Measurements from ENCODE around the gene ST6GALNAC1.

Gene ST6GALNAC1

DNA sequence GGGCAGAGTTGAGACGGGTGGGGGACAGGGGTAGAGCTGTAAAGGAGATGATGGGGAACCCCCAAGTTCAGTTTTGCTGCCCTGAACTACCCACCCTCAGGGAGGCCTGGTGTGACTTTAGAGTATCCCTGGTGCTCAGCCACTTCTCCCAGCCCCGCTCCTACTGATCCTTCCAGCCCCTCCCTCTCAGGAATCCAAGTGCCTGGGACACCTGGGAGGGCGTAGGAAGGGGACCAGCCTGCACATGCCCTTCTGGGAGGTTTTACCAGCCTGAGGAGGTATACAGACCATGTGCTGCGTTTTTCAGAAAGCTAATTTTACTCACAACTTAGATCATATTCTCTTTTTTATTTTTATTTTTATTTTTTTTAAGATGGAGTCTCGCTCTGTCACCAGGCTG, 62.0 kb downstream of the ST6GALNAC1 start:
- H3K27ac ChIP-seq: no peak overlapping the region

DNA sequence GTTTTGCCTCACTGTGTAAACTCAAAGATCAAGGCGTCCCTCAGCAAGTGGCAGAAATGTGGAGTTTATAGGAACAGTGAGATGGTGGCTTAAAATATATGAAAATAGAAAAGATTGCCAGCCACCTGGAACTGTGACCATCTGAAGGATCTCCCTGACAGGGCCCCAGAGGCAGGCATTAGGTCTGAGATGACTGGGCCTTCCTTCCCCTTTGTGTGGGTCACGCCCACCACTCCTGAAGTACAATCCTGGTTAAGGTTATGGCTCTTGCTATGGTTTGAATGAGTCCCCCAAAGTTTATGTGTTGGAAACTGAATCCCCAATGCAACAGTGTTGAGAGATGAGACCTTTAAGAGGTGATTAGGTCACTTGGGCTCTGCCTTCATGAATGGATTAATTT, 64.3 kb downstream of the ST6GALNAC1 start:
- TF ChIP-seq, protein P1, sequence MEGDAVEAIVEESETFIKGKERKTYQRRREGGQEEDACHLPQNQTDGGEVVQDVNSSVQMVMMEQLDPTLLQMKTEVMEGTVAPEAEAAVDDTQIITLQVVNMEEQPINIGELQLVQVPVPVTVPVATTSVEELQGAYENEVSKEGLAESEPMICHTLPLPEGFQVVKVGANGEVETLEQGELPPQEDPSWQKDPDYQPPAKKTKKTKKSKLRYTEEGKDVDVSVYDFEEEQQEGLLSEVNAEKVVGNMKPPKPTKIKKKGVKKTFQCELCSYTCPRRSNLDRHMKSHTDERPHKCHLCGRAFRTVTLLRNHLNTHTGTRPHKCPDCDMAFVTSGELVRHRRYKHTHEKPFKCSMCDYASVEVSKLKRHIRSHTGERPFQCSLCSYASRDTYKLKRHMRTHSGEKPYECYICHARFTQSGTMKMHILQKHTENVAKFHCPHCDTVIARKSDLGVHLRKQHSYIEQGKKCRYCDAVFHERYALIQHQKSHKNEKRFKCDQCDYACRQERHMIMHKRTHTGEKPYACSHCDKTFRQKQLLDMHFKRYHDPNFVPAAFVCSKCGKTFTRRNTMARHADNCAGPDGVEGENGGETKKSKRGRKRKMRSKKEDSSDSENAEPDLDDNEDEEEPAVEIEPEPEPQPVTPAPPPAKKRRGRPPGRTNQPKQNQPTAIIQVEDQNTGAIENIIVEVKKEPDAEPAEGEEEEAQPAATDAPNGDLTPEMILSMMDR (IDR thresholded peaks at IDR 0.05): no peak
- TF ChIP-seq ZFX (IDR thresholded peaks at IDR 0.05; ENCODE audit: borderline replicate concordance): no peak
- peak overlapping the region; percentile 72; the same call in 1 of the 2 replicates for H3K27ac ChIP-seq

More for the DNA sequence above, 62.0 kb downstream of the ST6GALNAC1 start:
- no peak for TF ChIP-seq ZFX (IDR thresholded peaks at IDR 0.05; ENCODE audit: borderline replicate concordance)
- TF ChIP-seq, protein P1 (IDR thresholded peaks at IDR 0.05): no peak

DNA sequence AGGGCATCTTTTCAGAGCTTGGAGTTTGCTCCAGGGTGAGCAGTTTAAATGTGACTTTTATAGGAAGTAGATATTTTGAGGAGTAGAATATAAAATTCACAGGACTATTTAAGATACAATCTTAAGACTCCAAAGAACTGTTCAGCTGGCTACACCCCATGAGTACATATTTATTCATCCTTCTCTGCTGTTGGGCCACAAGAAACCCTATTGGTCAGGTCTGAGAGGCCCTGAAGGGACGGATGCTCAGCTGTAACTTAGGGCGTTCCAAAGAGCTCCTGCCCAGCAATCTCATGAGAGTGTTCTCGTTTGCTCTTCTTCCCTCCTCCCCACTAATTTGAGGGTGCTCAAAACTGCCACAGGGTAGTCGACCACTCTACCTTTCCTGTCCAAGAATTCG, 65.2 kb downstream of the ST6GALNAC1 start:
- no peak for TF ChIP-seq ZFX (IDR thresholded peaks at IDR 0.05; ENCODE audit: borderline replicate concordance)
- TF ChIP-seq, protein P1 (IDR thresholded peaks at IDR 0.05): no peak
- H3K27ac ChIP-seq: peak overlapping the region; percentile 72

DNA sequence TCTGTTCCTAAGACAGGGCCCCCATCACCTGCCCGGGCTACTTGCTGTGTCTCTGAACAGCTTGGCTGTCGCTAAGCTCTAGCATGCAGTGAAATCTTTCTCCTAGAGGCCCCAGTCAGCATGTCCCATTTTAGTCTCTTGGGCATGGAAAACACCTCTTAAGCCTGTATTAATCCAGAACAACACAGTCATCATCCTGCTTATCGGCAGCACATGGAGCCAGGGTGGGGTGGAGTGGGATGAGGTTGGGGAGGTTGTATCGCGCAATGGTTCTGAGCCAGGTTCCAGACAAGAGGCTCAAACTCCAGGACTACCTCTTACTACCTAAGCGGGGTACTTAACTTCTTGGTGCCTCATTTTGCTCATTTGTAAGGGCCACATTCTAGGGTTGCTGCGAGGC, 65.7 kb downstream of the ST6GALNAC1 start:
- peak overlapping the region; percentile 72 for H3K27ac ChIP-seq
- TF ChIP-seq, protein P1 (IDR thresholded peaks at IDR 0.05): no peak
- TF ChIP-seq ZFX (IDR thresholded peaks at IDR 0.05; ENCODE audit: borderline replicate concordance): no peak

DNA sequence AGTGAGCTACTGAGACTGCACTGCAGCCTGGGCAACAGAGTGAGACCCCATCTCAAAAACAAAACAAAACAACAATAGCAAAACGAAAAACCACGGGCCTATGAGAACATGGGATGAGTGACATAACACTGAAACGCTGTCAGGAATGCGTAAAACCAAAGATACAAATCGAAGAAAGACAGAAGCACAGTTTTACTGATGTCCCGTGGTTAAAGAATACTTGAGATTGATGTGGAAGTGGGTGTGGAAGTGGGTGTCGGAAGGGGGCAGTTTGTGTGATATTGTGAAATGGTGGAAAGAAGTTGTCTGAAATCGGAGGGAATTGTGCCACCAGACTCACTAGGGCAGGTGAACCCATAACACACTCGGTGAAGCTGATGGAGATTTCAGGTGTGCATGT, 67.4 kb downstream of the ST6GALNAC1 start:
- TF ChIP-seq, protein P1 (IDR thresholded peaks at IDR 0.05): no peak
- no peak for TF ChIP-seq ZFX (IDR thresholded peaks at IDR 0.05; ENCODE audit: borderline replicate concordance)
- H3K27ac ChIP-seq: no peak overlapping the region

DNA sequence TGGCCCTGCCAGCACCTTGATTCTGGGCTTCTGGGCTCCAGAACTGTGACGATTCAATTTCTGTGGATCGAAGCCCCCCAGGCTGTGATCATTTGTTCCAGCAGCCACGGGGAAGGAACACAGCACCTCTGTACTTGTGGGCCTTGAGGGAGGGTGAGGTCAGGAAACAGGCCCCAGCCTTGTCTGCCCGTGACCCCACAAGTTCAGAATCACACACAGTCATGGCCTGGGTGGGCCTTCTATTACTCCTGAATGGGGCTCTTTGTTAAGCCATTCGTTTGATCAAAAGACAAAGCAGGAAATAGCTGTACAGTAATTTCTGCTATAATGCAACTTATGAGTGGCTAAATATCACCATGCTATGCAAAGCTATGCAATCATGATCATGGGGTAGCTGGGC, 68.0 kb downstream of the ST6GALNAC1 start:
- no peak for TF ChIP-seq ZFX (IDR thresholded peaks at IDR 0.05; ENCODE audit: borderline replicate concordance)
- TF ChIP-seq, protein P1 (IDR thresholded peaks at IDR 0.05): no peak
- H3K27ac ChIP-seq: no peak overlapping the region
